ENCODE results near the gene MYRF. TPM values are rescaled to one million over a fixed set of nuclear protein-coding genes. Genes with fewer than 3 reads are reported as not detected.

MYRF gene
- total RNA-seq, 2 experiments from 2014 or later: 0.31 to 0.49 TPM

DNA sequence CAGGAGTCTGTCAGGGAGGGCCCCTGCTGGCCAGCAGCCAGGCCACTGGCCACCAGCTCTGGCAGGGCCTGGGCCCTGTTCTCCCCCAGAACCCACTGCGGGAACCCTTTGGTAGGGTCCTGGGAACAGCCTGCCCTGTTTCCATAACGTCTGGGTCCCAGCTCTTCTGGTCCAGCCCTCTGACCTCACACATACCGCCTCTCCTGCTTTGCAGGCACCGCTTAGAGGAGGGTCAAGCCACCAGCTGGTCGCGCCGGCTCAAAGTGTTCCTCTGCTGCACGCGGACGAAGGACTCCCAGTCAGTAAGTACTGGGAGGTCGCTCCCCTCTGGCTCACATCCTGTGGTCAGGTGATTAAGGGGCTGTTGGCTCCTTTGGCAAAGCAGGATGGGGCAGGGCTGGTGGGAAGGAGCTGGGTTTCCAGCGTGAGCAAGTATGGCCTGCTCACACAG, 26.6 kb upstream of the MYRF start:
- Histone ChIP-seq H3K4me3 (ENCODE audit: low read length) (no peak overlapping the region), H3K4me1 (ENCODE audit: insufficient read depth, low read length) (no peaks in the 10 kb centered on the region), H3K27ac (ENCODE audit: low read depth in 1 of 2, low read length in 2 of 2) (no peak overlapping the region), H3K9me3 (ENCODE audit: control insufficient read depth in 1 of 2, insufficient read depth in 1 of 2, low read length in 2 of 2) (no peaks in the 10 kb centered on the region), H3K36me3 (ENCODE audit: insufficient read depth, low read length) (no peaks in the 10 kb centered on the region), H3K27me3 (ENCODE audit: control insufficient read depth in 1 of 2, insufficient read depth in 2 of 2, low read length in 2 of 2) (no peaks in the 10 kb centered on the region)
- no peak for TF ChIP-seq CTCF (IDR thresholded peaks at IDR 0.05)
- no peak overlapping the region for H3K4me3 Mint-ChIP-seq
- intact Hi-C loops (cut with DNase I, micrococcal nuclease): no loop called here
- H3K27me3 Mint-ChIP-seq: no peaks in the 10 kb centered on the region
- no peaks in the 10 kb centered on the region for H3K9me3 Mint-ChIP-seq
- no peak for ATAC-seq (ENCODE audit: poor library complexity)
- H3K27ac Mint-ChIP-seq: no peak overlapping the region
- no peaks in the 10 kb centered on the region for H3K4me1 Mint-ChIP-seq (ENCODE audit: low read depth)
- ChIA-PET POLR2A (no interaction called here), CTCF (no interaction called here)
- DNase-seq: no peak
- H3K36me3 Mint-ChIP-seq (ENCODE audit: low read depth): no peaks in the 10 kb centered on the region

GRCh38 chr11:61726775-61727174, 25.7 kb upstream of the MYRF start:
- H3K4me1 Mint-ChIP-seq (ENCODE audit: low read depth): no peaks in the 10 kb centered on the region
- Histone ChIP-seq H3K4me3 (ENCODE audit: low read length) (no peak overlapping the region), H3K27me3 (ENCODE audit: control insufficient read depth in 1 of 2, insufficient read depth in 2 of 2, low read length in 2 of 2) (no peaks in the 10 kb centered on the region), H3K9me3 (ENCODE audit: control insufficient read depth in 1 of 2, insufficient read depth in 1 of 2, low read length in 2 of 2) (no peaks in the 10 kb centered on the region), H3K27ac (ENCODE audit: low read depth in 1 of 2, low read length in 2 of 2) (no peak overlapping the region), H3K36me3 (ENCODE audit: insufficient read depth, low read length) (no peaks in the 10 kb centered on the region), H3K4me1 (ENCODE audit: insufficient read depth, low read length) (no peaks in the 10 kb centered on the region)
- no peak for ATAC-seq (ENCODE audit: poor library complexity)
- ChIA-PET CTCF (no interaction called here), POLR2A (no interaction called here)
- H3K27me3 Mint-ChIP-seq: no peaks in the 10 kb centered on the region
- no peak overlapping the region for H3K27ac Mint-ChIP-seq
- no peaks in the 10 kb centered on the region for H3K9me3 Mint-ChIP-seq
- TF ChIP-seq CTCF (IDR thresholded peaks at IDR 0.05): no peak
- no peak for DNase-seq
- H3K36me3 Mint-ChIP-seq (ENCODE audit: low read depth): no peaks in the 10 kb centered on the region
- H3K4me3 Mint-ChIP-seq: no peak overlapping the region
- intact Hi-C loops (cut with DNase I, micrococcal nuclease): no loop called here

- Mint-ChIP-seq H3K36me3 (ENCODE audit: low read depth) (no peaks in the 10 kb centered on the region), H3K27me3 (no peaks in the 10 kb centered on the region), H3K9me3 (no peaks in the 10 kb centered on the region), H3K4me1 (ENCODE audit: low read depth) (no peaks in the 10 kb centered on the region), H3K4me3 (no peak overlapping the region), H3K27ac (no peak overlapping the region)
- Histone ChIP-seq H3K36me3 (ENCODE audit: insufficient read depth, low read length) (no peaks in the 10 kb centered on the region), H3K4me3 (ENCODE audit: low read length) (no peak overlapping the region), H3K27ac (ENCODE audit: low read depth in 1 of 2, low read length in 2 of 2) (no peak overlapping the region), H3K4me1 (ENCODE audit: insufficient read depth, low read length) (no peaks in the 10 kb centered on the region), H3K9me3 (ENCODE audit: control insufficient read depth in 1 of 2, insufficient read depth in 1 of 2, low read length in 2 of 2) (no peaks in the 10 kb centered on the region), H3K27me3 (ENCODE audit: control insufficient read depth in 1 of 2, insufficient read depth in 2 of 2, low read length in 2 of 2) (no peaks in the 10 kb centered on the region)
- intact Hi-C loops (cut with DNase I, micrococcal nuclease): no loop called here
- TF ChIP-seq CTCF (IDR thresholded peaks at IDR 0.05): no peak
- CTCF ChIA-PET: no interaction called here
- no peak for DNase-seq
- POLR2A ChIA-PET: no interaction called here
- ATAC-seq (ENCODE audit: poor library complexity): no peak
Measured at GRCh38 chr11:61727401-61727811, 25.0 kb upstream of the MYRF start.

Measured in CD4-positive, alpha-beta T cell (primary cell).